H9 (cell line): ENCODE measurements around the gene ZAR1. TPM values are rescaled to one million over a fixed set of nuclear protein-coding genes. Genes with fewer than 3 reads are reported as not detected.

Experiments used
- DNase-seq: peaks from one replicate; pipeline ENCODE4 v3.0.0-alpha.2; 2017
- H2AFZ ChIP-seq: one replicate; pipeline ENCODE4 v1.6.1; 2013; ENCODE audit warnings: mild to moderate bottlenecking, low read length, control low read depth, moderate library complexity
- H2AK5ac ChIP-seq: 2 replicates; pipeline ENCODE4 v1.6.1; 2013; ENCODE audit warnings: low read length, control low read depth, mixed read lengths; ENCODE audit not compliant: insufficient read length
- H2BK120ac ChIP-seq: one replicate; pipeline ENCODE4 v1.6.1; 2013; ENCODE audit warnings: low read depth, mild to moderate bottlenecking, low read length, control low read depth, inconsistent platforms; ENCODE audit not compliant: poor library complexity, severe bottlenecking
- H2BK12ac ChIP-seq: 2 replicates; pipeline ENCODE4 v1.6.1; 2013; ENCODE audit warnings: low read length, control low read depth, mixed read lengths, low read depth; ENCODE audit not compliant: insufficient read length
- H2BK15ac ChIP-seq: 2 replicates; pipeline ENCODE4 v1.6.1; 2013; ENCODE audit warnings: low read depth, low read length, control low read depth
- H2BK20ac ChIP-seq: one replicate; pipeline ENCODE4 v1.6.1; 2013; ENCODE audit warnings: low read depth, mild to moderate bottlenecking, low read length, control low read depth, inconsistent platforms; ENCODE audit not compliant: poor library complexity, severe bottlenecking
- H2BK5ac ChIP-seq: 2 replicates; pipeline ENCODE4 v1.6.1; 2013; ENCODE audit warnings: low read length, control low read depth, mixed read lengths; ENCODE audit not compliant: insufficient read length
- H3K14ac ChIP-seq: 2 replicates; pipeline ENCODE4 v1.6.1; 2013; ENCODE audit warnings: low read length, control low read depth; ENCODE audit not compliant: insufficient read depth
- H3K18ac ChIP-seq: 2 replicates; pipeline ENCODE4 v1.6.1; 2013; ENCODE audit warnings: low read depth, mild to moderate bottlenecking, mixed read lengths, low read length, control low read depth; ENCODE audit not compliant: insufficient read length
- H3K23ac ChIP-seq: 2 replicates; pipeline ENCODE4 v1.6.1; 2013; ENCODE audit warnings: low read length, control low read depth, mixed read lengths, low read depth; ENCODE audit not compliant: insufficient read length
- H3K23me2 ChIP-seq: 2 replicates; pipeline ENCODE4 v1.6.1; 2013; ENCODE audit warnings: low read depth, mild to moderate bottlenecking, mixed read lengths, low read length, control low read depth; ENCODE audit not compliant: insufficient read length, poor library complexity, severe bottlenecking
- H3K27ac ChIP-seq: 2 replicates; pipeline ENCODE4 v1.5.1; 2013; ENCODE audit warnings: low read length, control low read depth, mixed read lengths, low read depth; ENCODE audit not compliant: insufficient read length
- H3K27me3 ChIP-seq: 2 replicates; pipeline ENCODE4 v1.6.1; 2013; ENCODE audit warnings: low read length, control low read depth, inconsistent platforms; ENCODE audit not compliant: insufficient read depth
- H3K4ac ChIP-seq: 2 replicates; pipeline ENCODE4 v1.6.1; 2013; ENCODE audit warnings: low read depth, mild to moderate bottlenecking, control low read depth, inconsistent platforms, low read length, moderate library complexity
- H3K4me1 ChIP-seq: 2 replicates; pipeline ENCODE4 v1.6.1; 2013; ENCODE audit warnings: low read length, control low read depth, inconsistent platforms; ENCODE audit not compliant: insufficient read depth
- H3K4me2 ChIP-seq: 2 replicates; pipeline ENCODE4 v1.6.1; 2013; ENCODE audit warnings: low read length, control low read depth, mixed read lengths; ENCODE audit not compliant: insufficient read length, insufficient read depth
- H3K56ac ChIP-seq: 2 replicates; pipeline ENCODE4 v1.6.1; 2013; ENCODE audit warnings: low read depth, mild to moderate bottlenecking, mixed read lengths, low read length, control low read depth; ENCODE audit not compliant: insufficient read length
- H3K79me1 ChIP-seq: 2 replicates; pipeline ENCODE4 v1.6.1; 2013; ENCODE audit warnings: low read depth, mild to moderate bottlenecking, moderate library complexity, low read length, control low read depth, inconsistent platforms; ENCODE audit not compliant: insufficient read depth, poor library complexity, severe bottlenecking
- H3K79me2 ChIP-seq: 2 replicates; pipeline ENCODE4 v1.6.1; 2013; ENCODE audit warnings: low read length, control low read depth, inconsistent platforms; ENCODE audit not compliant: insufficient read depth
- H3K9ac ChIP-seq: 2 replicates; pipeline ENCODE4 v1.6.1; 2013; ENCODE audit warnings: low read length, control low read depth, mixed read lengths; ENCODE audit not compliant: insufficient read length; ENCODE audit errors: extremely low read depth
- H3K9me3 ChIP-seq: one replicate; pipeline ENCODE4 v1.6.1; 2013; ENCODE audit warnings: low read depth, low read length, inconsistent platforms; ENCODE audit not compliant: control insufficient read depth
- H3T11ph ChIP-seq: one replicate; pipeline ENCODE4 v1.6.1; 2013; ENCODE audit warnings: mild to moderate bottlenecking, low read length, control low read depth, inconsistent platforms
- H4K20me1 ChIP-seq: one replicate; pipeline ENCODE4 v1.6.1; 2013; ENCODE audit not compliant: control insufficient read depth, insufficient read length, insufficient read depth
- H4K5ac ChIP-seq: 2 replicates; pipeline ENCODE4 v1.6.1; 2013; ENCODE audit warnings: low read depth, mild to moderate bottlenecking, mixed read lengths, low read length, control low read depth; ENCODE audit not compliant: insufficient read length
- H4K8ac ChIP-seq: replicated peaks from 2 replicates; pipeline ENCODE4 v1.6.1; 2013; ENCODE audit warnings: low read length, control low read depth, mixed read lengths, low read depth; ENCODE audit not compliant: insufficient read length
- H4K91ac ChIP-seq: 2 replicates; pipeline ENCODE4 v1.6.1; 2013; ENCODE audit warnings: low read depth, mild to moderate bottlenecking, moderate library complexity, mixed read lengths, low read length, control low read depth; ENCODE audit not compliant: insufficient read length
- H3K27ac Mint-ChIP-seq, 3 experiments: 2 replicates in 2 of 3; 3 replicates in 1 of 3; pipeline ENCODE4 v1.8.0; 2020 to 2021; ENCODE audit warnings: mixed read lengths in 3 of 3, mild to moderate bottlenecking in 1 of 3, moderate library complexity in 1 of 3
- H3K27me3 Mint-ChIP-seq: 2 replicates; pipeline ENCODE4 v1.8.0; 2021; ENCODE audit warnings: low read depth, mild to moderate bottlenecking, moderate library complexity, mixed read lengths
- H3K36me3 Mint-ChIP-seq, 3 experiments: 2 replicates in 2 of 3; 3 replicates in 1 of 3; pipeline ENCODE4 v1.8.0; 2020 to 2021; ENCODE audit warnings: low read depth in 3 of 3, mixed read lengths in 3 of 3; ENCODE audit not compliant: insufficient read depth in 1 of 3
- H3K4me1 Mint-ChIP-seq, 2 experiments: 2 replicates each; pipeline ENCODE4 v1.8.0; 2020; ENCODE audit warnings: mixed read lengths in 2 of 2
- H3K4me3 Mint-ChIP-seq, 2 experiments: 2 replicates in 1 of 2; 3 replicates in 1 of 2; pipeline ENCODE4 v1.8.0; 2020 to 2021; ENCODE audit warnings: mild to moderate bottlenecking in 2 of 2, mixed read lengths in 2 of 2, moderate library complexity in 1 of 2
- H3K9me3 Mint-ChIP-seq, 2 experiments: 2 replicates in 1 of 2; 3 replicates in 1 of 2; pipeline ENCODE4 v1.8.0; 2020; ENCODE audit warnings: mild to moderate bottlenecking in 2 of 2, mixed read lengths in 2 of 2, moderate library complexity in 1 of 2
- WGBS: extraction: QIAGEN DNeasy Blood & Tissue Kit; methylation state at CpG from one replicate; pipeline ENCODE4 v1.1.7; 2013; ENCODE audit warnings: missing lambda C conversion rate, low lambda C conversion rate, mixed read lengths; ENCODE audit not compliant: insufficient read length; ENCODE audit errors: extremely low coverage; 5-methylcytosine and 5-hydroxymethylcytosine counted together
- total RNA-seq: library from RNA; stranded (reverse); gene quantifications from 2 replicates; pipeline ENCODE4 v1.2.1, GENCODE V29; 2021
- TF ChIP-seq, protein P1 (sequence below): fragments of 200-600 bp; sonication (generic); conservative IDR thresholded peaks from 3 replicates; pipeline ENCODE4 v1.8.0; 2021; ENCODE audit warnings: antibody characterized with exemption, mild to moderate bottlenecking

The ZAR1 gene
- total RNA-seq, 1 experiment from 2014 or later = 0.61 TPM

DNA sequence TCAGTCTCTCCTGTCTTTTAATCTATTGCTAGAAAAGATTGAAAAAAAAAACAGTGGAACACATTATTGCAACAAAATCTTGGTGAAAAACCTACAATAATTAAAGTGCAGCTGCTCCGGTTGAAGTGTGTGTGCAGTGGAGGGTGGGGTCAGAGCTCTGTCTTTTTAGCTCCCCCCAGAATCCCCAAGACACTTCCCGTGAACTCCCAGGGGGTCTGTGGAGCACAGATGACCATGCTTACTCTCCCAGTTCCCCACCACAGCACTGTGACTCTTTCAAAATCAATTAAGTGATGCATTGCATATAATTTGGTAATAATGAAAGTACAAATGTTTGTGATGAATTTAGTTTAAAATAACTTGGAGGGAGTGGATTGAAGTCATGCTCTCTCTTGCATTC lies 22.6 kb upstream of the ZAR1 start:
- no peak overlapping the region for H2AK5ac ChIP-seq
- no peak overlapping the region for H3T11ph ChIP-seq
- H3K27me3 ChIP-seq = no peaks in the 10 kb centered on the region
- H4K20me1 ChIP-seq = no peaks in the 10 kb centered on the region
- H3K4me2 ChIP-seq = no peak overlapping the region
- H3K79me1 ChIP-seq = no peaks in the 10 kb centered on the region
- H3K27ac Mint-ChIP-seq = no peak overlapping the region
- H3K4me1 ChIP-seq = no peaks in the 10 kb centered on the region
- no peak overlapping the region for H3K9ac ChIP-seq
- TF ChIP-seq, protein P1, sequence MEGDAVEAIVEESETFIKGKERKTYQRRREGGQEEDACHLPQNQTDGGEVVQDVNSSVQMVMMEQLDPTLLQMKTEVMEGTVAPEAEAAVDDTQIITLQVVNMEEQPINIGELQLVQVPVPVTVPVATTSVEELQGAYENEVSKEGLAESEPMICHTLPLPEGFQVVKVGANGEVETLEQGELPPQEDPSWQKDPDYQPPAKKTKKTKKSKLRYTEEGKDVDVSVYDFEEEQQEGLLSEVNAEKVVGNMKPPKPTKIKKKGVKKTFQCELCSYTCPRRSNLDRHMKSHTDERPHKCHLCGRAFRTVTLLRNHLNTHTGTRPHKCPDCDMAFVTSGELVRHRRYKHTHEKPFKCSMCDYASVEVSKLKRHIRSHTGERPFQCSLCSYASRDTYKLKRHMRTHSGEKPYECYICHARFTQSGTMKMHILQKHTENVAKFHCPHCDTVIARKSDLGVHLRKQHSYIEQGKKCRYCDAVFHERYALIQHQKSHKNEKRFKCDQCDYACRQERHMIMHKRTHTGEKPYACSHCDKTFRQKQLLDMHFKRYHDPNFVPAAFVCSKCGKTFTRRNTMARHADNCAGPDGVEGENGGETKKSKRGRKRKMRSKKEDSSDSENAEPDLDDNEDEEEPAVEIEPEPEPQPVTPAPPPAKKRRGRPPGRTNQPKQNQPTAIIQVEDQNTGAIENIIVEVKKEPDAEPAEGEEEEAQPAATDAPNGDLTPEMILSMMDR = no peak
- H2BK120ac ChIP-seq = no peak overlapping the region
- no peak overlapping the region for H3K4ac ChIP-seq
- H4K8ac ChIP-seq = no peak overlapping the region
- H3K27me3 Mint-ChIP-seq = no peaks in the 10 kb centered on the region; the same call in 1 of the 2 replicates
- no peaks in the 10 kb centered on the region for H3K79me2 ChIP-seq
- H3K4me1 Mint-ChIP-seq = peaks cover 4 to 6% of the 10 kb centered on the region in 2 experiments
- H3K36me3 Mint-ChIP-seq = no peaks in the 10 kb centered on the region
- no peak overlapping the region for H2BK12ac ChIP-seq
- H3K23me2 ChIP-seq = peaks cover 3% of the 10 kb centered on the region
- no peak overlapping the region for H4K91ac ChIP-seq
- H3K56ac ChIP-seq = no peak overlapping the region
- H3K23ac ChIP-seq = no peak overlapping the region
- no peak overlapping the region for H3K18ac ChIP-seq
- no peak overlapping the region for H2BK20ac ChIP-seq
- no peak for DNase-seq
- H3K9me3 Mint-ChIP-seq = no peaks in the 10 kb centered on the region; a peak in 1 of 5 replicates
- no peak overlapping the region for H3K14ac ChIP-seq
- no CpG with 5 or more reads among the region's 2 CpGs for WGBS
- H2BK15ac ChIP-seq = no peak overlapping the region
- H2BK5ac ChIP-seq = no peak overlapping the region
- no peak overlapping the region for H3K27ac ChIP-seq
- H3K9me3 ChIP-seq = no peaks in the 10 kb centered on the region
- no peak overlapping the region for H2AFZ ChIP-seq
- H3K4me3 Mint-ChIP-seq = no peak overlapping the region
- no peak overlapping the region for H4K5ac ChIP-seq
